Uterus (tissue), 2 donors: ENCODE results near the gene ACAD8.

Experiments
- POLR2A ChIP-seq, 2 donors: fragments of 450-650 bp; IDR thresholded peaks; one replicate each; pipeline ENCODE4 v1.6.1; 2016; ENCODE audit warnings: antibody characterized with exemption in 2 of 2, mild to moderate bottlenecking in 1 of 2, moderate library complexity in 1 of 2
- TF ChIP-seq, protein P1 (sequence below), 4 experiments: fragments of 200-600 bp in 2 of 4; fragments of 450-650 bp in 2 of 4; sonication (generic) in 2 of 4; IDR thresholded peaks; one replicate each; pipeline ENCODE4 v1.5.1; 2016 to 2019; ENCODE audit warnings: antibody characterized with exemption in 4 of 4, mild to moderate bottlenecking in 2 of 4, moderate library complexity in 1 of 4

DNA sequence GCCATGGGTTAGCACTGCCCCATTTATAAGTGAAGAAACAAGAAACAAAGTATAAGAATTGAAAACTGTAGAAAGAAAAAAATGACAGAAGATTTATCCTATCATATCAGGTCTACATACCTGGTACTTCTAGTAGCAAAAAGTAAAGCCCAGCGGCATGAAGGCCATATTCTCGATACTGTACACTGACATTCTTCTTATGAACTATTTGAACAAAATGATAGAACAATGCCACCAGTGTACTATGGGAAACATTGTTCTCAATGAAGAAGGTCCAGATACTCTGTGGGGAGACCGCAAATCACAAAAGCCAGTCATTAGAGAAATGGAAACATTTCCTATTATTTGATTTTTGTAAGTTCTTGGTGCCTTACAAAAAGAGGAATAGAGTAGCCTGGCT is 36.6 kb upstream of the ACAD8 start:
- TF ChIP-seq POLR2A (IDR thresholded peaks at IDR 0.05): no peak
- TF ChIP-seq, protein P1, sequence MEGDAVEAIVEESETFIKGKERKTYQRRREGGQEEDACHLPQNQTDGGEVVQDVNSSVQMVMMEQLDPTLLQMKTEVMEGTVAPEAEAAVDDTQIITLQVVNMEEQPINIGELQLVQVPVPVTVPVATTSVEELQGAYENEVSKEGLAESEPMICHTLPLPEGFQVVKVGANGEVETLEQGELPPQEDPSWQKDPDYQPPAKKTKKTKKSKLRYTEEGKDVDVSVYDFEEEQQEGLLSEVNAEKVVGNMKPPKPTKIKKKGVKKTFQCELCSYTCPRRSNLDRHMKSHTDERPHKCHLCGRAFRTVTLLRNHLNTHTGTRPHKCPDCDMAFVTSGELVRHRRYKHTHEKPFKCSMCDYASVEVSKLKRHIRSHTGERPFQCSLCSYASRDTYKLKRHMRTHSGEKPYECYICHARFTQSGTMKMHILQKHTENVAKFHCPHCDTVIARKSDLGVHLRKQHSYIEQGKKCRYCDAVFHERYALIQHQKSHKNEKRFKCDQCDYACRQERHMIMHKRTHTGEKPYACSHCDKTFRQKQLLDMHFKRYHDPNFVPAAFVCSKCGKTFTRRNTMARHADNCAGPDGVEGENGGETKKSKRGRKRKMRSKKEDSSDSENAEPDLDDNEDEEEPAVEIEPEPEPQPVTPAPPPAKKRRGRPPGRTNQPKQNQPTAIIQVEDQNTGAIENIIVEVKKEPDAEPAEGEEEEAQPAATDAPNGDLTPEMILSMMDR (IDR thresholded peaks at IDR 0.05): no peak
